ENCODE data around the gene CELA1. TPM values are rescaled to one million over a fixed set of nuclear protein-coding genes. Genes with fewer than 3 reads are reported as not detected.
"Not testable (repeated sequence)": the region's sequence is repeated elsewhere in the genome, so short reads cannot be mapped to it uniquely, and the experiment has no call there.

The CELA1 gene
- total RNA-seq, 1 donor from 2014 or later: not detected

GRCh38 chr12:51320695-51321320 lies 25.7 kb downstream of the CELA1 start:
- no peak for ATAC-seq
- TF ChIP-seq CTCF (IDR thresholded peaks at IDR 0.05): no peak
- Histone ChIP-seq H3K9me3 (no peaks in the 10 kb centered on the region), H3K36me3 (no peaks in the 10 kb centered on the region), H3K27me3 (ENCODE audit: low read depth) (no peaks in the 10 kb centered on the region), H3K4me1 (peaks cover 52% of the 10 kb centered on the region), H3K4me3 (peak overlapping the region; percentile 54), H3K27ac (peak overlapping the region; percentile 33)
- intact Hi-C loops (cut with DNase I): no loop called here
- no peak for DNase-seq

GRCh38 chr12:51320311-51320694 lies 26.2 kb downstream of the CELA1 start:
- Histone ChIP-seq H3K4me1 (peaks cover 46% of the 10 kb centered on the region), H3K27ac (no peak overlapping the region), H3K27me3 (ENCODE audit: low read depth) (no peaks in the 10 kb centered on the region), H3K4me3 (no peak overlapping the region), H3K36me3 (no peaks in the 10 kb centered on the region), H3K9me3 (no peaks in the 10 kb centered on the region)
- intact Hi-C loops (cut with DNase I): no loop called here
- ATAC-seq (no peak), DNase-seq (no peak)
- TF ChIP-seq CTCF (IDR thresholded peaks at IDR 0.05): no peak

DNA sequence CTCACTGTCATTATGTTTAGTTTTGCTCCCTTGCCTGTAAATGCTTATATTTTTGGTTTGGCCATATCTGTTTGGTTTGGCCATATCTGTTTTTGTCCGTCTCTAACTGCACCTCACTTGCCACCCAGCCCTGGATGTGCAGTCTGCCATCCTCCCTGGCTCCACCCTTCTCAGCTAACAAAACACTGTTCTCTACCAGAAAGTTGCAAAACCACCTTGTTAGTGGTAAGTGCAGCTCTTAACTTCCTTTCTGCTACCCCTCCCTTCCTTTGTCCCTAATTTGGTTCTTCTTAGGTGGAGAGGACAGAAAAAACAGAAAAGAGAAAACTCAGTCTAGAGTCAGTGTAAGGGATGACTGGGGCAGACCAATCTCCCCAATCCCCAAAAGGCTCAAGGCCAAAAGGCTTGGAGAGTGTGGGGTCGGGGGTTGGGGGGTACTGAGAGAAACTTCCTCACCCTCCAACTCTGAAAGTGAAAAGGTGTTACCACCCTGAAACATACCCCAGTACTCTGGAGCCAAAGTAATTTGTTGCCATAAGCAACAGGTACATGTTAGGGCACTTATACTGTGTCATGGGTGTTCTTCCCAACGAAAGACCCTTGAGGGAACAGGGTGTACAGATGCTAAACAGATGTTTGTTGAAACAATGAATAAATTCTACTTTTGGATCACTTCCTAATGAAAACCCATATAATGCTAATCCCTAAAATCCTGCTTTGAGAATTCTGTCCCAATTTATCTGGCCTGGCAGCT lies 27.5 kb downstream of the CELA1 start:
- no peak for TF ChIP-seq CTCF (IDR thresholded peaks at IDR 0.05)
- DNase-seq: peak; percentile 56
- Histone ChIP-seq H3K4me3 (no peak overlapping the region), H3K27me3 (ENCODE audit: low read depth) (no peaks in the 10 kb centered on the region), H3K27ac (peak overlapping the region; percentile 60), H3K4me1 (peaks cover 35% of the 10 kb centered on the region), H3K36me3 (no peaks in the 10 kb centered on the region), H3K9me3 (no peaks in the 10 kb centered on the region)
- intact Hi-C loops (cut with DNase I): no loop called here
- ATAC-seq: peak; percentile 85 to 88

DNA sequence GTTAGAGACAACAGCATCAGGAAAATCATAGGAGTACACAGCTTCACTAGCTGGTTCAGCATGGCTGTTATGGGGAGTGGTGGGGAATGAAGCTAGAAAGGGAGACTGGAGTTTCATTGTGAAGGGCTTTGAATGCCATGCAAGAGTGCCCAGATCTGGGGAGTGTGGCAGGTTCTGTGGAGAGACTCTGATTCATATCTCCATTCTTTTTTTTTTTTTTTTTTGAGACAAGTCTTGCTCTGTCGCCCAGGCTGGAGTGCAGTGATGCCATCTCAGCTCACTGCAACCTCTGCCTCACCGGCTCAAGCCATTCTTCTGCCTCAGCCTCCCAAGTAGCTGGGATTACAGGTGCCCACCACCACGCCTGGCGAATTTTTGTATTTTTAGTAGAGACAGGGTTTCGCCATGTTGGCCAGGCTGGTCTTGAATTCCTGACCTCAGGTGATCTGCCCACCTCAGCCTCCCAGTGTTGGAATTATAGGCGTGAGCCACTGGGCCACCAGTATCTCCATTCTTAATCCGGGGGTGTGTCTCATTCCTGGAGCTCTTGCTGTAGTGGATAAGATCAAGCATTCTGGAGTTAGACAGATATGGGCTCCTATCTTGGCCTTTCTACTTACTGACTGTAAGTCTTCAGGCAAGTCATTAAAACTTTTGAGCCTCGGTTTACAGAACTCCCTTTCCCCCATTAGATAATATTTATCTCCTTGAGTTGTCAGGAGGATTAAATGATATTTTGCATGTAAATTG lies 28.2 kb downstream of the CELA1 start:
- H3K36me3 ChIP-seq; H3K9me3 ChIP-seq; ATAC-seq; H3K27me3 ChIP-seq (ENCODE audit: low read depth); DNase-seq; intact Hi-C loops (cut with DNase I); H3K4me3 ChIP-seq: not testable (repeated sequence)
- Histone ChIP-seq H3K4me1 (peaks cover 35% of the 10 kb centered on the region), H3K27ac (peak overlapping the region; percentile 60)

DNA sequence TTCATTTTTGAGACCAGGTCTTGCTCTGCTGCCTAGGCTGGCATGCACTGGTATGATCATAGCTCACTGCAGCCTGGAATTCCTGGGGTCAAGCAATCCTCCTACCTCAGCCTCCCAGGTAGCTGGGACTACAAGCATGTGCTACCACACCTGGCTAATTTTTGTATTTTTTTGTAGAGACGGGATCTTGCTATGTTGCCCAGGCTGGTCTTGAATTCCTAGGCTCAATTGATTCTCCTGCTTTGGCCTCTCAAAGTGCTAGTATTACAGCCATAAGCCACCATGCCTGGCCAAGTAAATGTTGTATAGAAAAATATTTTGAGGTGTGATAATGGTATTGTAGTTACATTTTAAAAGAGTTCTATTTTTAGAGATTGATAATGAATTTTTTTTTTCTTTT lies 35.1 kb downstream of the CELA1 start:
- ATAC-seq (no peak), DNase-seq (no peak)
- H3K4me3 ChIP-seq: no peak overlapping the region
- intact Hi-C loops (cut with DNase I): no loop called here
- H3K27ac ChIP-seq: no peak overlapping the region
- TF ChIP-seq CTCF (IDR thresholded peaks at IDR 0.05): no peak
- H3K27me3 ChIP-seq (ENCODE audit: low read depth): no peaks in the 10 kb centered on the region
- no peaks in the 10 kb centered on the region for H3K9me3 ChIP-seq
- H3K36me3 ChIP-seq: peaks cover 15% of the 10 kb centered on the region
- peaks cover 6% of the 10 kb centered on the region for H3K4me1 ChIP-seq
